ENCODE data around the gene FHIT.

- TF ChIP-seq, protein P1, sequence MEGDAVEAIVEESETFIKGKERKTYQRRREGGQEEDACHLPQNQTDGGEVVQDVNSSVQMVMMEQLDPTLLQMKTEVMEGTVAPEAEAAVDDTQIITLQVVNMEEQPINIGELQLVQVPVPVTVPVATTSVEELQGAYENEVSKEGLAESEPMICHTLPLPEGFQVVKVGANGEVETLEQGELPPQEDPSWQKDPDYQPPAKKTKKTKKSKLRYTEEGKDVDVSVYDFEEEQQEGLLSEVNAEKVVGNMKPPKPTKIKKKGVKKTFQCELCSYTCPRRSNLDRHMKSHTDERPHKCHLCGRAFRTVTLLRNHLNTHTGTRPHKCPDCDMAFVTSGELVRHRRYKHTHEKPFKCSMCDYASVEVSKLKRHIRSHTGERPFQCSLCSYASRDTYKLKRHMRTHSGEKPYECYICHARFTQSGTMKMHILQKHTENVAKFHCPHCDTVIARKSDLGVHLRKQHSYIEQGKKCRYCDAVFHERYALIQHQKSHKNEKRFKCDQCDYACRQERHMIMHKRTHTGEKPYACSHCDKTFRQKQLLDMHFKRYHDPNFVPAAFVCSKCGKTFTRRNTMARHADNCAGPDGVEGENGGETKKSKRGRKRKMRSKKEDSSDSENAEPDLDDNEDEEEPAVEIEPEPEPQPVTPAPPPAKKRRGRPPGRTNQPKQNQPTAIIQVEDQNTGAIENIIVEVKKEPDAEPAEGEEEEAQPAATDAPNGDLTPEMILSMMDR (IDR thresholded peaks at IDR 0.05; ENCODE audit: insufficient read depth, low read length, poor library complexity, severe bottlenecking) = no peak
- no peak for TF ChIP-seq EZH2phosphoT487 (conservative IDR thresholded peaks at IDR 0.05; ENCODE audit: low read length)
These were observed 1454.8 kb downstream of the FHIT start for GRCh38 chr3:59796456-59796855.
